ENCODE measurements around the gene CHST11.

DNA sequence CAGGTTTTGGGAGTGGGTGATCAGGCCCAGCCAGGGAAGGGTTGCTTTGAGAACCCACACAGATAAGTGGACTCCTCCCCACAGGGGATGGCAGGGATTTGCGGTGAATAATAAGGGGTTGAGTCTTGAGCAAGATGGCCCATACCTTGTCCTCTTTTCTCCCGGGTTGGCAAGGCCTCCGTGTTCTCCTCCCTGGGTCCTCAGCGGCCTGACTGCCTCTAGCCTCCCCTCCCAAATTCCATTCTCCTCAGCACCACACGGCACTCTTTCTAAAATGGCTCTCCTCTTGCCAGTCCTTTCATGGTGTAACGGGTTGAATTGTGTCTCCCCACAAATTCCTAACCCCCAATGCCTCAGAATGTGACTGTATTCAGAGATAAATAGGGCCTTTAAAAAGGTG is 70.0 kb downstream of the CHST11 start:
- TF ChIP-seq, protein P1, sequence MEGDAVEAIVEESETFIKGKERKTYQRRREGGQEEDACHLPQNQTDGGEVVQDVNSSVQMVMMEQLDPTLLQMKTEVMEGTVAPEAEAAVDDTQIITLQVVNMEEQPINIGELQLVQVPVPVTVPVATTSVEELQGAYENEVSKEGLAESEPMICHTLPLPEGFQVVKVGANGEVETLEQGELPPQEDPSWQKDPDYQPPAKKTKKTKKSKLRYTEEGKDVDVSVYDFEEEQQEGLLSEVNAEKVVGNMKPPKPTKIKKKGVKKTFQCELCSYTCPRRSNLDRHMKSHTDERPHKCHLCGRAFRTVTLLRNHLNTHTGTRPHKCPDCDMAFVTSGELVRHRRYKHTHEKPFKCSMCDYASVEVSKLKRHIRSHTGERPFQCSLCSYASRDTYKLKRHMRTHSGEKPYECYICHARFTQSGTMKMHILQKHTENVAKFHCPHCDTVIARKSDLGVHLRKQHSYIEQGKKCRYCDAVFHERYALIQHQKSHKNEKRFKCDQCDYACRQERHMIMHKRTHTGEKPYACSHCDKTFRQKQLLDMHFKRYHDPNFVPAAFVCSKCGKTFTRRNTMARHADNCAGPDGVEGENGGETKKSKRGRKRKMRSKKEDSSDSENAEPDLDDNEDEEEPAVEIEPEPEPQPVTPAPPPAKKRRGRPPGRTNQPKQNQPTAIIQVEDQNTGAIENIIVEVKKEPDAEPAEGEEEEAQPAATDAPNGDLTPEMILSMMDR (IDR thresholded peaks at IDR 0.05; ENCODE audit: low read depth, low read length, missing input control): no peak
- TF ChIP-seq TAF1 (conservative IDR thresholded peaks at IDR 0.05) (no peak), GABPA (IDR thresholded peaks at IDR 0.05 in 1 of 2, conservative IDR thresholded peaks at IDR 0.05 in 1 of 2) (no peak), RAD21 (IDR thresholded peaks at IDR 0.05) (no peak), YY1 (IDR thresholded peaks at IDR 0.05) (no peak), JUND (IDR thresholded peaks at IDR 0.05) (no peak), SP1 (IDR thresholded peaks at IDR 0.05) (no peak)
- TF ChIP-seq, protein P2, sequence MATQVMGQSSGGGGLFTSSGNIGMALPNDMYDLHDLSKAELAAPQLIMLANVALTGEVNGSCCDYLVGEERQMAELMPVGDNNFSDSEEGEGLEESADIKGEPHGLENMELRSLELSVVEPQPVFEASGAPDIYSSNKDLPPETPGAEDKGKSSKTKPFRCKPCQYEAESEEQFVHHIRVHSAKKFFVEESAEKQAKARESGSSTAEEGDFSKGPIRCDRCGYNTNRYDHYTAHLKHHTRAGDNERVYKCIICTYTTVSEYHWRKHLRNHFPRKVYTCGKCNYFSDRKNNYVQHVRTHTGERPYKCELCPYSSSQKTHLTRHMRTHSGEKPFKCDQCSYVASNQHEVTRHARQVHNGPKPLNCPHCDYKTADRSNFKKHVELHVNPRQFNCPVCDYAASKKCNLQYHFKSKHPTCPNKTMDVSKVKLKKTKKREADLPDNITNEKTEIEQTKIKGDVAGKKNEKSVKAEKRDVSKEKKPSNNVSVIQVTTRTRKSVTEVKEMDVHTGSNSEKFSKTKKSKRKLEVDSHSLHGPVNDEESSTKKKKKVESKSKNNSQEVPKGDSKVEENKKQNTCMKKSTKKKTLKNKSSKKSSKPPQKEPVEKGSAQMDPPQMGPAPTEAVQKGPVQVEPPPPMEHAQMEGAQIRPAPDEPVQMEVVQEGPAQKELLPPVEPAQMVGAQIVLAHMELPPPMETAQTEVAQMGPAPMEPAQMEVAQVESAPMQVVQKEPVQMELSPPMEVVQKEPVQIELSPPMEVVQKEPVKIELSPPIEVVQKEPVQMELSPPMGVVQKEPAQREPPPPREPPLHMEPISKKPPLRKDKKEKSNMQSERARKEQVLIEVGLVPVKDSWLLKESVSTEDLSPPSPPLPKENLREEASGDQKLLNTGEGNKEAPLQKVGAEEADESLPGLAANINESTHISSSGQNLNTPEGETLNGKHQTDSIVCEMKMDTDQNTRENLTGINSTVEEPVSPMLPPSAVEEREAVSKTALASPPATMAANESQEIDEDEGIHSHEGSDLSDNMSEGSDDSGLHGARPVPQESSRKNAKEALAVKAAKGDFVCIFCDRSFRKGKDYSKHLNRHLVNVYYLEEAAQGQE (IDR thresholded peaks at IDR 0.05): no peak

All from liver (tissue), 3 donors.